Raji (cell line): ENCODE results near the gene ZNF205.
A peak's percentile ranks its signal among the peaks of the same experiment; 100 is the strongest.

ENCODE experiments used
- POLR2A ChIP-seq: IDR thresholded peaks from 2 replicates; pipeline ENCODE4 v1.6.1; 2011; ENCODE audit warnings: low read depth, low read length, control low read depth; ENCODE audit not compliant: insufficient read depth

Gene ZNF205

GRCh38 chr16:3112058-3112880 is at the start of gene ZNF205:
Gene ZNF205 (plus strand): TSS chr16:3112586. CDS start chr16:3113431, 845 bp downstream.
- TF ChIP-seq POLR2A: no peak

- no peak for TF ChIP-seq POLR2A
These were observed 48.6 kb upstream of the ZNF205 start for GRCh38 chr16:3063625-3064386.

- no peak for TF ChIP-seq POLR2A
These were observed 47.2 kb upstream of the ZNF205 start, which contains the start of gene IL32 for GRCh38 chr16:3065069-3065741. Gene IL32 (plus strand): TSS chr16:3065640. CDS start chr16:3065812, 172 bp downstream.

- no peak for TF ChIP-seq POLR2A
These were observed 46.5 kb upstream of the ZNF205 start for GRCh38 chr16:3065742-3066439.

- no peak for TF ChIP-seq POLR2A
These were observed 46.0 kb upstream of the ZNF205 start for GRCh38 chr16:3066440-3066748.

- no peak for TF ChIP-seq POLR2A
These were observed 43.9 kb upstream of the ZNF205 start for GRCh38 chr16:3068487-3068886.

- TF ChIP-seq POLR2A: no peak
These were observed 41.7 kb upstream of the ZNF205 start for GRCh38 chr16:3070608-3071111.

- no peak for TF ChIP-seq POLR2A
These were observed 40.7 kb upstream of the ZNF205 start for GRCh38 chr16:3071655-3072054.

- TF ChIP-seq POLR2A: no peak
These were observed 38.9 kb upstream of the ZNF205 start for GRCh38 chr16:3073448-3073847.

GRCh38 chr16:3074860-3075522 is 37.4 kb upstream of the ZNF205 start:
- 0 out of 2 replicates have a peak, but pooled peaks have one; percentile 23 for TF ChIP-seq POLR2A

- TF ChIP-seq POLR2A: no peak
These were observed 36.9 kb upstream of the ZNF205 start for GRCh38 chr16:3075523-3075915.

GRCh38 chr16:3076577-3076976 is 35.8 kb upstream of the ZNF205 start:
- TF ChIP-seq POLR2A: no peak

GRCh38 chr16:3080024-3080423 is 32.4 kb upstream of the ZNF205 start:
- TF ChIP-seq POLR2A: no peak

GRCh38 chr16:3084491-3084890 is 27.9 kb upstream of the ZNF205 start:
- no peak for TF ChIP-seq POLR2A
